Activated CD8-positive, alpha-beta memory T cell treated with anti-CD3 and anti-CD28 coated beads, Interleukin-2, amount 50 U/mL, for 24 hours (primary cell): ENCODE measurements around the gene TMEM139.
"Not testable (repeated sequence)": the region's sequence is repeated elsewhere in the genome, so short reads cannot be mapped to it uniquely, and the experiment has no call there.

ENCODE experiments used
- DNase-seq: peaks from one replicate; pipeline ENCODE4 v3.0.0-alpha.2; 2020; ENCODE audit errors: extremely low read depth

The TMEM139 gene

DNA sequence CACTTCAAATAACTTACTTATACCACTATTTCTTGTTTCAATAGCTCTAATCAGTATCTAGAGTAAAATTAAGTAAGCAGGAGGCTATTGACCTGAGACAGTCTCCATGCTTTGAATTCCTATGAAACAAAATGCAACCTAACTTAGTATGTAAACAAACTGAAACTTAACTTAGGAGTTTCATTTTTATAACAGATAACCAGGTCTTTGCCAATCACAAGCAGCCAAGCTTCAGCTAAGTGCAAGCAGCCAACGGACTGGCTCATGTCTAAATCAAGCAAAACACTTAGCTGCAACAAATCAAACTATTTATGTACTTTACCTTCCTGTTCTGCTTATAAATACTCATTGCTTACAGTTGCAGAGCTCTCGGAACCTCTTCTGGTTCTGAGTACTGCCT is 25.9 kb upstream of the TMEM139 start:
- DNase-seq = no peak

DNA sequence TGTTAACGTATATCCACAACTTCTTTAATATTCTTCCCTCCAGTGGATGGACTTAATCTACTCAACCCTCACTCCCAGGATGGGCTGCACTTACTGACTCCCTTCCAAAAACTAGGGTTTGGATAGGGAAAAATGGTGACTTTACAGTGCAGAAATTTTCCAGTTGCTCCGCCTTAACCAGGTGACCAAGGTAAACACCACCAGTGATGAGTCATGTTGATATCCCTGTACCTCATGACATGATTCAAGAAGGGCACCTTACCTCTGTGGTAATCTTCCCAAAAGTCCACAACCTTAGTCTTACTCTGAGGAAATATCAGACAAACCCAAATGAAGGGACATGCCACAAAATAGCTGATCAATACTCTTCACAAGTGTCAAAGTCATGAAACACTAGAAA is 25.0 kb upstream of the TMEM139 start:
- no peak for DNase-seq

DNA sequence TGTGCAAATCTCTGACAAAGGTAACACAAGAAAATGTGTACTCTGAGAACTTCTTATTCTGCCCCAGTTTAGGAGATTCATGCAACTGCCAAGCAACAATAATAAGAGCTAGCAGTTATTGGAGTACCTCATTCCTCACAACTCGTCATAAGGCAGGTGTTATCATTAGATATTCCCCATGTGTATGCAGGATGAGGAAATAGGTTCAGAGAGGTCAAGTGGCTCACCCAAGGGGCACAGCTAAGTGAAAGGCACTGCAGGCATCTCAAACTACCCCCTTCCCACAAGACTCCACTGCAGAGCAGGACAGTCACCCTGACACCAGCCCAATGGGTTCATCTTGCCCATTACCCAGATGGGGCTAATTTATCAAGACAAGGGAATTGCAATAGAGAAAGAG is 22.9 kb upstream of the TMEM139 start:
- DNase-seq = no peak

DNA sequence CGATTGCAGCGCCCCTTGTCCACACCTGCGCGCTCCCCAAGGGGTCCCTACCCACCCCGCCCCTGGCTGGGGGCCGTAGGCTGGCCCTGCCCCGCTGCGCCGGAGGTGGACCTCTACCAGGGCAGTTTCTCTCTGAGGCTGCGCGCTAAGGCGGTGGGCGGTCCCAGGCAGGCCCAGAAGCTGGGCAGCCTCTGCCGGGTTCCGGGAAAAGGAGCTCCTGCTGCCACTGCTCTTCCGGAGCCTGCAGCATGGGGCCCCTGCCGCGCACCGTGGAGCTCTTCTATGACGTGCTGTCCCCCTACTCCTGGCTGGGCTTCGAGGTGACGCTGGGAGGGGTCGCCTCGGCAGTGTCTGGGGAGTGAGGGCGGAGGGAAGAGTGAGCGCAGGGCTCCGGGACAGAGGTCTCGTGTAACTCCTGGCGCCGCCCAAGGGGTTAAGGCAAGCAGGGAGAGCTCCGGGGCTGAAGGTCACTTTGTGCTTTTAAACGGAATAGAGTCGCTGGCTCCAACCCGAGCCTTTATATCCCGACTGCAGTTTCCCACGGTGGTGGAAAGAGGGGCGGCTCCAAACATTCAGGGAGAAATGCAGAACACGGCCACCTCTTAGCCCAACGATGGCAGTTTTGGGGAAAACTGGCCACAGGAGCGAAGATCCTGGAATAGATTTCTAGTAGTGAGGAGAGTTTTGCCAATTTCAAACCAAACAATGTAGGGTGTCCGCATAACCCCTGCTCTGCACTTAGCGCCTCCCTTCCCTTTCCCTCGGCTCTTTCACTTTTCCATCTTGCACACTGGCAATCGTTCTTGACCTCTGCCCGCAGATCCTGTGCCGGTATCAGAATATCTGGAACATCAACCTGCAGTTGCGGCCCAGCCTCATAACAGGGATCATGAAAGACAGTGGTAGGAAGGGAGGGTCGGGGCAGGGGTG is 21.2 kb upstream of the TMEM139 start, which contains the start of gene GSTK1:
Gene GSTK1, plus strand, starts transcription at position 176 of the 930 bp plus-strand sequence. Its CDS starts 73 bp downstream, at position 249.
- peak; percentile 69 for DNase-seq

DNA sequence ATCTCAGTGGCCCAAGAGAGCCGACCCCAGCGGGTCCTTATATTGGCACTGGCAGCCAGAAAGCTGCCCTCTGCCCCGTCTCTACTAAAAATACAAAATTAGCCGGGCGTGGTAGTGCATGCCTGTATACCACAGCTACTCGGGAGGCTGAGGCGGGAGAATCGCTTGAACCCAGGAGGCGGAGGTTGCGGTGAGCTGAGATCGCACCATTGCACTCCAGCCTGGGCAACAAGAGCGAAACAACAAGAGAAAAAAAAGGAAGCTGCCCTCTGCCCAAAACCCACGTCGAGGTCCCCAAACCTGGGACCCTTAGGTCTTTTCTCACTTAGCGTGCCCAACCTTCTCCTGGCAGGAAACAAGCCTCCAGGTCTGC is 20.6 kb upstream of the TMEM139 start:
- DNase-seq = not testable (repeated sequence)

DNA sequence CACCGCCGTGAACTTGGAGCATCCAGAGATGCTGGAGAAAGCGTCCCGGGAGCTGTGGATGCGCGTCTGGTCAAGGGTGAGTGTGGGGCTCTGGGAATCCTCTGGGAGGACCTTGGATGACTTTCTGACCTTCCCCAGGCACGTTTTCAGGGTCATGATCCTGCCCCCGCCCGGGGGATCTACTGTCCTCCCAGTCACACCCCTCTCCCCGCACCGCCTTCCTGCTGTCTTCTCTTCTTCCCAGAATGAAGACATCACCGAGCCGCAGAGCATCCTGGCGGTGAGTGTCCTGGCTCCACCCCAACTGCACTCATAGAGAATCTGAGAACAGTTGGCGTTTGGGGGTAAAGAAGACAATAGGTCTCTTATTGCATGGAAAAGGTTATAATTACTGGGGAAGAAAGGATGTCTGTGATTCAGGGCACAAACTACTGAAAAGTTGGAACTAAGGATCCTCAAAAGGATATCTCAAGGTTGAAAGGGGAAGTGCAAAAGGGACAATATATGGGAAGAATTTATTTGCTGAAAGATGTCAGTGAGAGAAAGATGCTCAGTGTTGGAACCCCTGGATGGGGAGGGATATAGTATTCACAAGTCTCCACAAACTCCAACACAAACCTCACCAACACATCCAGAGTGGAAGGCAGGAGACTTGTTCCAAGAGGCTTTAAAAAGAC is 19.6 kb upstream of the TMEM139 start:
- no peak for DNase-seq

DNA sequence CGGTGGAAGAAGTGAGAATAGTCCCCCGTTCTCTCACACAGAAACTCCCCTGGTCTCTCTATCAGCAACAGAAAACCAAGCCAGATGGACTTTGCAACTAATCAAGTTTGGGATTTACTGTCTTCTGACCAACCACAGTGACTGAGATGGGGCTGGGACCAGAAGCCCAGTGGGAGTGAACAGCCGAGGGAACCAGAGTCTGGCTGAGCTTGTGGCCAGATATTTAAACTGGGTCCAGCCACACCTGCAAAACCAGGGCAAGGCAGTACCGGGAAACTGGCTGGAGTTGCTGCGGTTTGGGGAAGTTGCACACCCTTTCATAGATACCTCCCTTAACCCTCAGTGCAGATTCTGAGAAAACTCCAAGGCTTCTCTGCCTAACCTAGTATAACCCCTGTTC is 15.5 kb upstream of the TMEM139 start:
- no peak for DNase-seq

DNA sequence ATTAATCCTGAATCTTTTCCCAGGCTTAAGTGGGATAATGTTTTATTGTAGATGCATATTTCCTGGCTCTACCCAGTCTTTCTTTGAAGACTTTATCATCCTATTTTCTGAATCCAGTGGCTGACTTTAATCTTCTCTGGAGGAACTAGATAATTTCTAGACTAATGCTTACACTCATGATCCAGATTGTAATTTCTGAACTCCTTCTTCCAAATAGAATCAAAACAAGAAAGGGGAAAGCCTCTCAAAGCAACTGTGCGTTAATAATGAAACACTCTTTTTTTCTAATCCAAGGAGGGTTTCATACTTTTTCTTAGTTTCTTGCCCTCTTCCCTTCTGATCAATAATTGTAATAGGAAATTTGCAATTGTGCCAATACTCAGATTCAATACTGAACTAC is 13.5 kb upstream of the TMEM139 start:
- DNase-seq = no peak

DNA sequence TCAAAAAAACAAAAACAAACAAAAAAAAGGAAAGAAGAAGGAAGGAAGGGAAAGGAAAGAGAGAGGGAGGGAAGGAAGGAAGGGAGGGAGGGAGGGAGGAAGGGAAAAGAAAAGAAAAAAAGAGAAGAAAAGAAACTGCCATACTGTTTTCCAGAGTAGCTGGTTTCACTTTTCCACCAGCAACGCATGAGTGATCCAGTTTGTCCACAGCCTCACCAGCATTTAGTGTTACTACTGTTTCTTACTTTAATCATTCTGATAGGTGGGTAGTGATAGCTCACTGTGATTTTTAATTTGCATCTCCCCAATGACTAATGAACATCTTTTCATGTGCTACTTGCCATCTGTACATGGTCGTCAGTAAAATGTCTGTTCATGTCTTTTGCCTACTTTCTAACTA is 11.9 kb upstream of the TMEM139 start:
- DNase-seq = no peak

DNA sequence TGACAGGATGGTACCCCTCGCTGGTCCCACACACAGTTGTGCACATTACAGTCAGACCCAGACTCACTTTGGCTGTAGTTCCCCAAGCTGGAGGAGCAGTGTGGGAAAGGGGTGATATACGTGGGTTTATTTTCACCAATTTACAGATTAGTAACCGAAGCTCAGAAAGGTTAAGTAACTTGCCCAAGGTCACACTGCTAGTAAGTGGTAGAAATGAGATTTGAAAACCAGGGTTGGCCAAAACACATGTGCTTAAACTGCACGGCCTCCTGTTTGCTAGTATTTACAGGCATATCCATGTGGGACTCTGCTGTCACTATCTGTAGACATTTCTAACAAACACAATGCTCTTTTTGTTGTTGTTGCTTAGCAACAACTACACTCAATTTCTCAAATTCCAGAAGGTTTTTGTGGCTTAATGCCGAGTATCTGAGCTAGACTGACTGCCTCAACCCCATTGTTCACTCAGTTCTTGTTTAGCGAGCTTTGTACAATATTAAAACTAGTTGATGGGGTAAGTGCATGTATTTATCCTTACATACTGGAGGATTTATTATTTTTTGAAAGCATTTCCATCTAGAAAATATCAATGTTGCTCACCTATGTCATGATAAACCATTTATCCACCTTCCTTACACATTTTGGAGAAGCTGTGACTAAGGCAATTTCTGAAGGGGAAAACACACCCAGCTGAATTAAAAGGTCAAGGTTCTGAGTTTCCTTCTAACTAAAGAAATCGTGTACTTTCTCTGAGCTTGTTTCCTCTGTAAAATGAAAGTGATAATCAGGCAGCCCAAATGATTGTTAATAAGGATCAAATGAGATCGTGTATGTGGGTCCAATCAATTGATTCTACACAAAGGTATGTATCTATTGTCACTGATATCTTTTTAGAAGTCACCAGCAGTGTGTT is 5.3 kb upstream of the TMEM139 start:
- no peak for DNase-seq

DNA sequence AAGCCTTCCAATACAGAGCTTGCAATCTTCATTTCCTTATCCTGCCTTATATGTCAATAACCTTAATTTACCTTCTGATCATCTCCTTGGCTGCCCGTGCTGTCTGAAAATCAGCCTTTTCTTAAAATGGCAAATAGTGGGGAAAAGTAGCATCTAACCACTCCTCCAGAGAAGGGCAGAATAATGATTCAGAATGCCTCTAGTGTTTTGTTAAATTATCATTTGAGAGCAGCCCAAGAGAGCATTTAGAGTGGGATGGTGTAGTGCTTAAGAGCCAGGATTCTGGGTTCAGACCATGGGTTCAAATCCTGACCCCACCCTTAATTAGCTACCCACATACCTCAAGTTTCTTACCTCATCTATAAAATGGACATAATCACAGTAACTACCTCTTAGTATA is 4.6 kb upstream of the TMEM139 start:
- DNase-seq = no peak

DNA sequence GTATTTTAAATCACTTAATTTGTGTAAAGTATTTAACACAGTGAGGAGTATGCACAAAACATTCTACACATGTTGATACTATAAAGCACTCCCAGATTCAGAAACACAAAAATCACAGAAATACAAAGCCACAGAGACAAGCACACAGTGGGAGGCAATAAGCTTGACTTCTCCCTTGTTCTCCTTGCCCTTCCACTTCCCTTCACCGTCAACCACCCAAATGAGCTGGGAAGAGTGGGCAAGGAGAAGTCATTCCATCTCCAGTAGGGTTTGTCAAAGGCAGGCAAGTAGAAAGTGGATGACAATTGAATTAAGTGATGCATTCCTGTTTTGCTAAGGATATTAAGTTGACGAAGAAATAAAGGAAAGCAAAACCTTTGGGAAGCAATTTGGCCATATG is 4.2 kb upstream of the TMEM139 start:
- no peak for DNase-seq

DNA sequence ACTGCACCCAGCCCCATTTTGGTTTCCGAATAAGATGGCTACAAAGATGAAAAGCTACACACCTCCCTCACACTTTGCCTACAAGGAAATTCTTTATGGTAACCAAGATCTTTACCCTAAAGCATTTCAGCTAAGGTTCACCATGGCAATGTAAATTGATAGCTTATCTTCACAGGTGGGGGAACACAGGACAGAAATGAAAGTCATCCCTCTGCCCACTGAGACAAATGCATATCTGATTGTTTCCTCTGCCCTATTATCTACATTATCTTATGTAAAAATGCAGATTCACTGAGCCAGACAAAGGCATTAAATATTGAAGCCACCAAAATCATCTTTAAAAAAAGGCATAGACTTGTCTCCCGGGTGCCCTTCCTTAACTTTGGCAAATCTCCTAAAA is 3.2 kb upstream of the TMEM139 start:
- no peak for DNase-seq

DNA sequence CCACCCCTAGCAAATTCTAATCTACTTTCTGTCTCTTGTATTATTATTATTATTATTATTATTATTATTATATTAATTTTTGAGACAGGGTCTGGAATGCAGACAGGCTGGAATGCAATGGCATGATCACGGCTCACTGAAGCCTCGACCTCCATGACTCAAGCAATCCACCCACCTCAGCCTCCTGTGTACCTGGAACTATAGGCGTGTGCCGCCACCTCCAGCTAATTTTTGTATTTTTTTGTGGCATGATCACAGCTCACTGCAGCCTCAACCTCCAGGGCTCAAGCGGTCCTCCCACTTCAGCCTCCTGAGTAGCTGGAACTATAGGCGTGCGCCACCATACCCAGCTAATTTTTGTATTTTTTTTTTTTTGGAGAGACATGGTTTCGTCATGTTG is 2.6 kb upstream of the TMEM139 start:
- no peak for DNase-seq

DNA sequence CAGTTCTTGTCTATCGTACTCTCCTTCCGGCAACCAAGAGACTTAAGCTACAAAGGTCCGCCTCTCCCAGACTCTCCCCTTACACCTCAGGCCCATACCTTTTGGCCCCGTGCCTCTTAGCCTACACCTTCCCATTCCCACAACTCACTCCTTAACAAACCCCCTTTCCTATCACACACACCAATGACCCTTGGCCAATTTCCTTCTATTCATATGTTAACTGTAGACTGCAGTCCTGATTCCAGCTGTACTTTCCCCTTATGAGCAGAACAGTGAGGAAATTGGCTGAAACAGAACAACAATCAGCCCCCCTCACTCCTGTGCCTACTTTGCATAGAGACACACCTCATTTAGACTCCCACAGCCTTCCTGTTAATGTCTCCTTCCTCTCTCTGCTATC is 1.4 kb upstream of the TMEM139 start:
- DNase-seq = no peak

DNA sequence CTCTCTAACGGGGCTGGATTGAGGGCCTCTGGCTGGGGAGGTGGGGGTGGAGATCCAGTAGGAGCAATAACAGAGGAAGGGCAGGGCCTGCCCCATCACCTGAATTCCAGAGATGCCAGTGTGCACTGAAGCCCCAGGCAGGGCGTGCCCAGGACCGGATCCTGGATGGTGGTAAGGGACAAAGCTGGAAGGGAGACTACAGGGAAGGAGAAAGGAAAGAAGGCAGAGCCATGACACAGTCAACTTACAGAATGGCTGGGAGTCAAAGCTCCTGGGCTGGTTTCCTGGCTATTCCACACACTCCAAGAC is 666 bp downstream of the TMEM139 start:
- DNase-seq = no peak

DNA sequence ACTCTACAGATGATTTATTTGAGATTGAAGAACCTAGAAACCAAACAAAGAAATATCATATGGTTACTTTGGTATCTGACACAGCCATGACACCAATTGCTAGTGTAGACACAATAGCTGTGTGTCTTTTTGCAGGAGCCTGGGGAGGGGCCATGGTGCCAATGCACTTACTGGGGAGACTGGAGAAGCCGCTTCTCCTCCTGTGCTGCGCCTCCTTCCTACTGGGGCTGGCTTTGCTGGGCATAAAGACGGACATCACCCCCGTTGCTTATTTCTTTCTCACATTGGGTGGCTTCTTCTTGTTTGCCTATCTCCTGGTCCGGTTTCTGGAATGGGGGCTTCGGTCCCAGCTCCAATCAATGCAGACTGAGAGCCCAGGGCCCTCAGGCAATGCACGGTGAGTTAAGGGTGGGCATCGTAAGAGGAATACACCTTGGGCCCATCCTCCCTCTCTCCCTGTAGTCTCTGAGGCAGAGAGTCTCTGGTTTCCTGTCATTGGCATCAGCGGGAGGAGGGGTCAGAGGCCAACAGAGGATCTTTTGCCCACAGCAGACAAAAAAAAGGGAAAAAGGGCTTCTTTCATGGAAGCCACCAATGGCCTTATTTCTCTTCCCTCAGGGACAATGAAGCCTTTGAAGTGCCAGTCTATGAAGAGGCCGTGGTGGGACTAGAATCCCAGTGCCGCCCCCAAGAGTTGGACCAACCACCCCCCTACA is 1.2 kb downstream of the TMEM139 start:
- DNase-seq = no peak

DNA sequence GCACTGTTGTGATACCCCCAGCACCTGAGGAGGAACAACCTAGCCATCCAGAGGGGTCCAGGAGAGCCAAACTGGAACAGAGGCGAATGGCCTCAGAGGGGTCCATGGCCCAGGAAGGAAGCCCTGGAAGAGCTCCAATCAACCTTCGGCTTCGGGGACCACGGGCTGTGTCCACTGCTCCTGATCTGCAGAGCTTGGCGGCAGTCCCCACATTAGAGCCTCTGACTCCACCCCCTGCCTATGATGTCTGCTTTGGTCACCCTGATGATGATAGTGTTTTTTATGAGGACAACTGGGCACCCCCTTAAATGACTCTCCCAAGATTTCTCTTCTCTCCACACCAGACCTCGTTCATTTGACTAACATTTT is 1.7 kb downstream of the TMEM139 start:
- no peak for DNase-seq

DNA sequence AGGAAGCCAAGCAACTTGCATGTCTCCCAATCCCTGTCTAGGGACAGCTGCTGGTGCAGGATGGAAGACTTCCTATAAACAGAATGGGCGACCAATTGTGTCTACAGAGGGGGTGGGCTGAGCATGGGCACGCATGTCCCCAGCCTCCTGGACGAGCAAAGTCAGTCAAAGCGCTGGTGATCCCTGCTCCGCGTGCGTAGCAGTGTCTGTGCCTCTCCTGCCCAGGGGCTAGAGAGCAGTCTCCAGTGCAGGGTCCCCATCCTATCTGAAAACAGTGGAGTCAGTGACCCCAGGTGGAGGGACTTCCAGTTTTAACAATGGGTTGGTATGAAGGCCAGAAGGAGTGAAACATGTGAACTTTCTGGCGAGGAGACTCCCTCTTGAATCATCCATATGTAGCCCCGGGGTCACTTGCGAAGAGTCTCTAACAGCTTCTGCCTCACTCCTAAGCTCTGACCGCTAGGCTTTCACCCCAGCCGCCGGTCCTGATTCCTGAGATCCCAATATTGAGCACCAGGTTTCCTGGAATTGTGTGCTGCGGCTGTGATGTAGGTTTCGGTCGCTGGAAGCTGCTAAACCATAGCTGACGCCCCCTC is 2.7 kb downstream of the TMEM139 start:
- DNase-seq = no peak

DNA sequence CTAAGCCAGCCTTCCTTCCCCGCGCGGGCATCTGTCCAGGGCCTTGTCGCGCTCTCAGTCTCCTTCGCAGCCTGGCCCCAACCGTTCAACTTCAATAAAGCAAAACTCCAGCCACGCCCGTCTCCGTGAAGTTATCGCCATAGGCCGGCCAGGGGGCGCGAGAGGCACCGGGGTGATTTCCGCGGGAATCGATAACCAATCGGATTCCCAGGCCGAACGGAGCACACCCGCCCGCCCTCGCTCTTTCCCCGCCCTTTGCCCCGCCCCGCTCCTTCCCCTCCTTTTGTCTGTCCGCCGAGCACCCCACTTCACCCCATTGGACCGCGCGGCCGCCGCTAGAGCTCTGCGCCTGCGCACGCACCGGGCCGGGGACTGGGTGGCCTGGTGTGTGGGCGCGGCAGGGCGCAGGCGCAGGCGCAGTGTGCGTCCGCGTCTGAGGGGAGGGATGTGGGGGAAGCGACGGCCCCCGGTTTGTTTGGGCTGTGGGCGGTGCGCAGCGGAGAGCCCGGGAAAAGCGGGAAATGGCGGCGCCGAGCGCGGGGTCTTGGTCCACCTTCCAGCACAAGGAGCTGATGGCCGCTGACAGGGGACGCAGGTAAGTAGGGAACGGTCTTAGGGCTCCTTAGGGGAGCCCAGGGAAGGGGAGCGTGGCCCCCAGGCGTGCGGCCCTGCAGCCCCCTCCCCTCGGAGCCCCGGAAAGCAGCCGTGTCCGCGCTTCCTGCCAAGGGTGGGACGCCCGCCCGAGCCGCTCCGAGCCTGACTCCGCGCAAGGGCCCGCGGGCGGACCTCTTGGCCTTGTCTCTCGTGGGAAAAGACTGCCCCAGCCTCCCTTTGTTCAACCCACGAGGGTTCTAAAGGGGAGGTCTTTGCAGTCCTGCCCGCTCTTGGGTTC is 3.4 kb downstream of the TMEM139 start, which contains the start of gene CASP2:
Gene CASP2, plus strand, starts transcription at position 417 of the 892 bp plus-strand sequence. Its CDS starts 105 bp downstream, at position 522.
- DNase-seq = peak; percentile 95
